ENCODE measurements around the gene LIG1. TPM values are rescaled to one million over a fixed set of nuclear protein-coding genes. Genes with fewer than 3 reads are reported as not detected.

LIG1 gene
- total and polyA plus RNA-seq, 12 donors, result 1.8 to 9.9 (median 4.0) TPM

DNA sequence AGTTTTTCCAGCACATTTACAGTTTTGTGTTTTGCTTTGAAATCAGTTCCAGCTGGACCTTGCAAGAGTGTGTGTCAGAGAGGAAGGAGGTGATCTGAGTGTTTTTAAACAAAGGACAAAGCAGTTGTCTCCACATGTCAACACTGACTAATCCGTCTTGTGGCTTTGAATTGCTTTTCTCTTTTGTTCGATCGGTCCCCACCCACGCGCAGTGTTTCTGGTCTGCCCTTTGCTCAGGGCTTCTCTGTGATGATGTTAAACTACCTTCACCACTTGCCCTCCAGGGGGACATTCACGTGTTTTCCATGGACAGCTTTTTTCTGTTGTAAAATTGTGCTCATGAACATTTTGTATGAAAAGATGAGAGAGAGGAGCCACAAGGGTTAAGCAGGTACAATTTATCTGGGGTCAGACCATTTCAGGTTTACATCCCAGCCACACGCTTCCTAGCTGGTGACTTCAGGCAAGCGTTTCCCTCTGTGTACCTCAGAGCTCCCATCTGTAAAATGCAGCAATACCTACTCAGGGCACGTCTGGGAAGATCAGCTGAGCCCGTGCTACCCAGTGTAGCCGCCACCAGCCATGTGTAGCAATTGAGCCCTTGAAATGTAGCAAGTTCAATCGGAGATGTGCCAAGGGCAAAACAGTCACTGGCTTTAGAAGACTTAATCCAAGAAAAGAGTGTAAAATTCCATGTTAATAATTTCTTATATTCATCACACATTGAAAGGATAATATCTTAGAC is 46.1 kb downstream of the LIG1 start:
- H3K36me3 ChIP-seq, result peaks cover 0 to 37% (median 0%) of the 10 kb centered on the region in 9 donors
- ATAC-seq, result peak in 4 of 8 donors; percentile 37 to 79 (median 68)
- peaks cover 0 to 21% (median 9%) of the 10 kb centered on the region in 9 donors for H3K4me1 ChIP-seq
- H3K27me3 ChIP-seq, result no peaks in the 10 kb centered on the region
- peak overlapping the region in 1 of 10 donors; percentile 26 for H3K27ac ChIP-seq
- TF ChIP-seq, protein P1, sequence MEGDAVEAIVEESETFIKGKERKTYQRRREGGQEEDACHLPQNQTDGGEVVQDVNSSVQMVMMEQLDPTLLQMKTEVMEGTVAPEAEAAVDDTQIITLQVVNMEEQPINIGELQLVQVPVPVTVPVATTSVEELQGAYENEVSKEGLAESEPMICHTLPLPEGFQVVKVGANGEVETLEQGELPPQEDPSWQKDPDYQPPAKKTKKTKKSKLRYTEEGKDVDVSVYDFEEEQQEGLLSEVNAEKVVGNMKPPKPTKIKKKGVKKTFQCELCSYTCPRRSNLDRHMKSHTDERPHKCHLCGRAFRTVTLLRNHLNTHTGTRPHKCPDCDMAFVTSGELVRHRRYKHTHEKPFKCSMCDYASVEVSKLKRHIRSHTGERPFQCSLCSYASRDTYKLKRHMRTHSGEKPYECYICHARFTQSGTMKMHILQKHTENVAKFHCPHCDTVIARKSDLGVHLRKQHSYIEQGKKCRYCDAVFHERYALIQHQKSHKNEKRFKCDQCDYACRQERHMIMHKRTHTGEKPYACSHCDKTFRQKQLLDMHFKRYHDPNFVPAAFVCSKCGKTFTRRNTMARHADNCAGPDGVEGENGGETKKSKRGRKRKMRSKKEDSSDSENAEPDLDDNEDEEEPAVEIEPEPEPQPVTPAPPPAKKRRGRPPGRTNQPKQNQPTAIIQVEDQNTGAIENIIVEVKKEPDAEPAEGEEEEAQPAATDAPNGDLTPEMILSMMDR (IDR thresholded peaks at IDR 0.05), result peak in 1 of 9 donors; percentile 14
- H3K4me3 ChIP-seq, result no peak overlapping the region
- 70 to 71% methylated on average over 12 of the region's 12 CpGs for WGBS, 2 donors
- no peaks in the 10 kb centered on the region for H3K9me3 ChIP-seq
- intact Hi-C loops (cut with DNase I), result no loop called here
- no peak for DNase-seq

DNA sequence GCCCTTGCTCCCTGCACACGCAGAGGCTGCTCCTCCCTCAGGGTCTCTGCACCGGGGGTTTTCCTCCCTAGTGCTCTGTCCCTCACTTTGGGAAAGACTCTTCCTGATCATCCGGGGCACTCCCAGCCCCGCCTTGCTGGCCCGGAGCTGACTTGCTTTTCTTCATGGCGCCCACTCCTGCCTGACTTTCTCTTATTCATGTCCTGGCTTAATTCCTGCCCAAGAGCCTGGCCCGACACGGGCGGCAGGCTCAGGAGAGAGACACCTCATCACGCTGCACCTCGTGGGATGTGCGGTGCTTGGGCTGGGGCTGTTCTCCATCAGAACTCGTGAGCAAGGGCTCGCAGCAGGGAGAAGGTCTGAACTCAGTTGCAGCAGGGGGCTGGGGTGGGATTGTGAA is 47.7 kb downstream of the LIG1 start:
- TF ChIP-seq, protein P1 (IDR thresholded peaks at IDR 0.05), result no peak
- ATAC-seq, result peak in 3 of 8 donors; percentile 5 to 29 (median 15)
- Histone ChIP-seq H3K4me1 (peaks cover 0 to 21% (median 9%) of the 10 kb centered on the region in 9 donors), H3K9me3 (no peaks in the 10 kb centered on the region), H3K27me3 (no peaks in the 10 kb centered on the region), H3K27ac (peak overlapping the region in 3 of 10 donors; percentile 7 to 51 (median 35)), H3K36me3 (peaks cover 0 to 32% (median 0%) of the 10 kb centered on the region in 9 donors), H3K4me3 (no peak overlapping the region)
- no peak for DNase-seq
- intact Hi-C loops (cut with DNase I), result no loop called here
- WGBS, 2 donors, result 67 to 72% methylated on average over 14 of the region's 14 CpGs

DNA sequence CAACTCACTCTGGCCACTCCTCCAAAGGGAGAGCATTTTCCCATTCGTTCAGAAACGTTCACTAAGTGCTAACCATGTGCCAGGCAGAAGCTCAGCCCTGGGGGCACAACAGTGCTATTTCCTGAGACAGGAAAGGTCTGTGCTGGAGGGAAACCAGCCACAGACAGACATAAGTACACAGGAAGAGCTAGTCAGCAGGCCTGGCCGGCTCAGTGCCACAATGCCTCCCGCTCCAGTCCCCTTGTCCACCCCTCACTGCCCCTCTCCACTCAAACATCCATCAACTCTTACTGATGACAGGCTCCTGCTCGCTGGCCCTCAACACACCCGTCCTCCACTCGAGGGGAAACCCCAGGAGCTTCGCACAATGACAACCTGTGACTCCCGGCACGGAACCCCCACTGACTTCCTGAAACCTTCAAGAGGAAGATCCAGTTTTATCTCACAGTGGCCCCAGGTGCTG is 48.2 kb downstream of the LIG1 start:
- DNase-seq (no peak), ATAC-seq (peak; percentile 45 to 72 (median 58))
- H3K36me3 ChIP-seq, result peaks cover 0 to 32% (median 0%) of the 10 kb centered on the region in 9 donors
- H3K9me3 ChIP-seq, result no peaks in the 10 kb centered on the region
- H3K4me3 ChIP-seq, result no peak overlapping the region
- H3K4me1 ChIP-seq, result peaks cover 0 to 21% (median 9%) of the 10 kb centered on the region in 9 donors
- intact Hi-C loops (cut with DNase I), result no loop called here
- peak overlapping the region in 3 of 10 donors; percentile 7 to 51 (median 35) for H3K27ac ChIP-seq
- TF ChIP-seq, protein P1 (IDR thresholded peaks at IDR 0.05), result no peak
- no peaks in the 10 kb centered on the region for H3K27me3 ChIP-seq
- 31% methylated on average over 10 of the region's 10 CpGs for WGBS, 2 donors

DNA sequence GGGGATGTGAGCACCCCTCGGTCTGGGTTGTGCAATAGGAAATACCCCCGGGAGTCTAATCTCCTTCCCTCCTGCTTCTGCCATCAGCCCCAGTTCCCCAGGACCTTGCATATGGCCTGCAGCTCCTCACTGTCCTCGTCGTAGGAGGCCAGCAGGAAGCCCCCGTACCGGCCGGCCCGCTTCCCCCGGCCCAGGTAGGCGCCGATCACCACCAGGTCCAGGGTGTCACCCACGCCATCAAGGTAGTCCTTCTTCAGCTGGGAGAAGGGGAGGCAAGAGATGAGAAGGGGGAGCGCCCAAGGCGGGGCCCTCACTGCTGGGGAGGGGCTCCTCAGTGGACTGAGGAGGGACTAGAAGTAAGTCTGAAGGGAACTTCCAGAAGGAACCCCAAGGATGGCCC is 49.1 kb downstream of the LIG1 start:
- ATAC-seq (no peak), DNase-seq (no peak)
- TF ChIP-seq, protein P1 (IDR thresholded peaks at IDR 0.05), result no peak
- H3K36me3 ChIP-seq, result peaks cover 0 to 33% (median 0%) of the 10 kb centered on the region in 9 donors
- intact Hi-C loops (cut with DNase I), result no loop called here
- no peak overlapping the region for H3K4me3 ChIP-seq
- peak overlapping the region in 1 of 10 donors; percentile 51 for H3K27ac ChIP-seq
- no peaks in the 10 kb centered on the region for H3K27me3 ChIP-seq
- H3K9me3 ChIP-seq, result no peaks in the 10 kb centered on the region
- H3K4me1 ChIP-seq, result peaks cover 0 to 21% (median 9%) of the 10 kb centered on the region in 9 donors
- 94 to 98% methylated on average over 14 of the region's 14 CpGs for WGBS, 2 donors
